ENCODE data around the gene ABCA13. TPM values are rescaled to one million over a fixed set of nuclear protein-coding genes. Genes with fewer than 3 reads are reported as not detected.

The ABCA13 gene
- total and polyA plus RNA-seq, 2 donors from 2014 or later: 0.62 to 6.0 TPM

- intact Hi-C loops (cut with DNase I): no loop called here
- H3K4me1 ChIP-seq (ENCODE audit: control insufficient read depth in 2 of 3, insufficient read depth in 2 of 3, low read depth in 1 of 3, low read length in 3 of 3): no peaks in the 10 kb centered on the region
- H3K27ac ChIP-seq (ENCODE audit: low read depth in 2 of 2, low read length in 2 of 2): no peak overlapping the region
- H3K36me3 ChIP-seq (ENCODE audit: control insufficient read depth in 2 of 3, insufficient read depth in 3 of 3, low read length in 3 of 3): no peaks in the 10 kb centered on the region
- H3K9me3 ChIP-seq (ENCODE audit: control insufficient read depth in 2 of 3, insufficient read depth in 1 of 3, low read length in 3 of 3): peaks cover 0 to 3% (median 0%) of the 10 kb centered on the region in 3 donors
- no peak overlapping the region for H3K4me3 ChIP-seq (ENCODE audit: low read length in 3 of 3)
- no peak for DNase-seq
- no peak overlapping the region for H3K9ac ChIP-seq (ENCODE audit: low read length in 3 of 3)
- H3K27me3 ChIP-seq (ENCODE audit: control insufficient read depth, insufficient read depth, low read length): no peaks in the 10 kb centered on the region
- no peak for TF ChIP-seq CTCF (IDR thresholded peaks at IDR 0.05; ENCODE audit: borderline replicate concordance, extremely low read depth, insufficient read depth)
- FAIRE-seq: no peak
Observed at GRCh38 chr7:48259463-48260280, 88.4 kb downstream of the ABCA13 start.

GRCh38 chr7:48261696-48262095 is 90.4 kb downstream of the ABCA13 start:
- intact Hi-C loops (cut with DNase I): no loop called here
- Histone ChIP-seq H3K4me1 (ENCODE audit: control insufficient read depth in 2 of 3, insufficient read depth in 2 of 3, low read depth in 1 of 3, low read length in 3 of 3) (no peaks in the 10 kb centered on the region), H3K36me3 (ENCODE audit: control insufficient read depth in 2 of 3, insufficient read depth in 3 of 3, low read length in 3 of 3) (no peaks in the 10 kb centered on the region), H3K9ac (ENCODE audit: low read length in 3 of 3) (no peak overlapping the region), H3K9me3 (ENCODE audit: control insufficient read depth in 2 of 3, insufficient read depth in 1 of 3, low read length in 3 of 3) (peaks cover 0 to 3% (median 0%) of the 10 kb centered on the region in 3 donors), H3K4me3 (ENCODE audit: low read length in 3 of 3) (no peak overlapping the region), H3K27me3 (ENCODE audit: control insufficient read depth, insufficient read depth, low read length) (no peaks in the 10 kb centered on the region), H3K27ac (ENCODE audit: low read depth in 2 of 2, low read length in 2 of 2) (no peak overlapping the region)
- TF ChIP-seq CTCF (IDR thresholded peaks at IDR 0.05; ENCODE audit: borderline replicate concordance, extremely low read depth, insufficient read depth): no peak
- FAIRE-seq (no peak), DNase-seq (no peak)

- Histone ChIP-seq H3K4me1 (ENCODE audit: control insufficient read depth in 2 of 3, insufficient read depth in 2 of 3, low read depth in 1 of 3, low read length in 3 of 3) (no peaks in the 10 kb centered on the region), H3K27me3 (ENCODE audit: control insufficient read depth, insufficient read depth, low read length) (no peaks in the 10 kb centered on the region), H3K4me3 (ENCODE audit: low read length in 3 of 3) (no peak overlapping the region), H3K27ac (ENCODE audit: low read depth in 2 of 2, low read length in 2 of 2) (no peak overlapping the region), H3K9me3 (ENCODE audit: control insufficient read depth in 2 of 3, insufficient read depth in 1 of 3, low read length in 3 of 3) (no peaks in the 10 kb centered on the region), H3K9ac (ENCODE audit: low read length in 3 of 3) (no peak overlapping the region), H3K36me3 (ENCODE audit: control insufficient read depth in 2 of 3, insufficient read depth in 3 of 3, low read length in 3 of 3) (no peaks in the 10 kb centered on the region)
- no peak for TF ChIP-seq CTCF (IDR thresholded peaks at IDR 0.05; ENCODE audit: borderline replicate concordance, extremely low read depth, insufficient read depth)
- intact Hi-C loops (cut with DNase I): no loop called here
- FAIRE-seq: no peak
- DNase-seq: no peak
Observed at GRCh38 chr7:48262606-48263310, 91.5 kb downstream of the ABCA13 start.
